DND-41 (cell line): Measurements from ENCODE around the gene GRIN2A.

Experiments used
- EZH2 ChIP-seq: IDR thresholded peaks from 3 replicates; pipeline ENCODE4 v1.6.1; 2012; ENCODE audit warnings: borderline replicate concordance, low read depth, mild to moderate bottlenecking, moderate library complexity, low read length, inconsistent platforms; ENCODE audit not compliant: severe bottlenecking
- TF ChIP-seq, protein P1 (sequence below): IDR thresholded peaks from 2 replicates; pipeline ENCODE4 v1.5.1; 2012; ENCODE audit warnings: borderline replicate concordance, low read length, moderate library complexity, mild to moderate bottlenecking; ENCODE audit not compliant: poor library complexity, severe bottlenecking; ENCODE audit errors: extremely low read depth

GRCh38 chr16:9978160-9978725 is 204.0 kb downstream of the GRIN2A start:
- TF ChIP-seq, protein P1, sequence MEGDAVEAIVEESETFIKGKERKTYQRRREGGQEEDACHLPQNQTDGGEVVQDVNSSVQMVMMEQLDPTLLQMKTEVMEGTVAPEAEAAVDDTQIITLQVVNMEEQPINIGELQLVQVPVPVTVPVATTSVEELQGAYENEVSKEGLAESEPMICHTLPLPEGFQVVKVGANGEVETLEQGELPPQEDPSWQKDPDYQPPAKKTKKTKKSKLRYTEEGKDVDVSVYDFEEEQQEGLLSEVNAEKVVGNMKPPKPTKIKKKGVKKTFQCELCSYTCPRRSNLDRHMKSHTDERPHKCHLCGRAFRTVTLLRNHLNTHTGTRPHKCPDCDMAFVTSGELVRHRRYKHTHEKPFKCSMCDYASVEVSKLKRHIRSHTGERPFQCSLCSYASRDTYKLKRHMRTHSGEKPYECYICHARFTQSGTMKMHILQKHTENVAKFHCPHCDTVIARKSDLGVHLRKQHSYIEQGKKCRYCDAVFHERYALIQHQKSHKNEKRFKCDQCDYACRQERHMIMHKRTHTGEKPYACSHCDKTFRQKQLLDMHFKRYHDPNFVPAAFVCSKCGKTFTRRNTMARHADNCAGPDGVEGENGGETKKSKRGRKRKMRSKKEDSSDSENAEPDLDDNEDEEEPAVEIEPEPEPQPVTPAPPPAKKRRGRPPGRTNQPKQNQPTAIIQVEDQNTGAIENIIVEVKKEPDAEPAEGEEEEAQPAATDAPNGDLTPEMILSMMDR = no peak
- no peak for TF ChIP-seq EZH2
